Measurements from ENCODE around the gene NTRK2.

NTRK2 gene

DNA sequence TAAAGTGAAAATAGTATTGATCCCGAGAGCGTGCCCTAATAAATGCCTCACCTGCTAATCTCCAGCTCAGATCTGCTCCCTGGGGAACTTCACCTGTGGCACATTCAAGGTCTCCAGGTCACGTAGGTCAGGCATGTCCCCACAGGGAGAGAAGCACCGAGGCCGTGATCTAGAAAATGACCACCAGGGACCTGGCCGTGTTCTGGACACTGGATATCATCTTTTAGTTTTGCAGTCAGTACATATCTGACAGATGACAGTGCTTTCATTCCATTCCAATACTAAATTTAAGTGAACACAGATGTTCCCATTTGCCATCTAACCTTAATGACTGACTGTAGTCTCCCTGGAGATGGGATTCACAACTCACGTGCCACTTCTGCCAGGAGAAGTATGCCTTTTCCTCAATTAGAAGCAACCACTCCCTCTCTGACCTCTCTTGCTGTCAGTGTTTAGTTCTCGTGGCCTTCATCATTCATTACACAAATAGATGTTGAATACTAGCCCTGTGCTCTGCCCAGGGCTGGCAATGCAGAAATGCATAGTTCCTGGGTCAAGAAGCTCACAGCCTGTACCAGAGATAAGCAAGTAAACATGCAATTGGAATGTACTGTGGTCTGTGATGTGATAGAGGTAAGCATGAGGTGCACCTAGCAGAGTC is 276.5 kb downstream of the NTRK2 start:
- Histone ChIP-seq H3K27me3 (no peaks in the 10 kb centered on the region), H3K9me3 (replicated peaks in 1 of 11) (no peaks in the 10 kb centered on the region), H3K9ac (no peak overlapping the region)

DNA sequence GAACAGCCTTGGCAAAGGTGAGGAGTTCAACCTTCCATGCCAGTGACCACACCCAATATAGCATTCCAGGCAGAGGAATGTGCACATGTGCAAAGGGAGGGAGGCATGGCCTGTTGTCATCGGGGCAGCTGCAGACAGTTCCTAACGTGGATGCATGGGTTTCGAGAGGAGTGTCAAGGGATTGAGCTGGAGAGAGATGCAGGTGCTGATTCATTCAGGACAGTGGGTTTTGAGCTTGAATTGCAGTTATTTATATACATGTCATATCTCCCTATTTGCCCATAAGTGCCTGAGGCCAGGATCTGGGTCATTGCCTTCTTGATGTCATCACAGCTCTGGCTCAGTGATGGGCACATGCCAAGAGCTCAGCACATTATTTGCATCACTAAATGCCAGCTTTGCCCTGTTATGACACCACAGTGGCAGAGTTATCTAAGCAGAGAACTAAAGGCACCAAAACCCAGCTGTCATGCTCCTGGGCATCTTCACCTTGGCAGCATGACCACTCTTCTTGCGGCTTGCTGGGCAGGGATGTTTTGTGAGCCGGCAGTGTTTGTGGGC is 278.0 kb downstream of the NTRK2 start:
- no peak overlapping the region for H3K4me2 ChIP-seq

More for the DNA sequence above, 276.5 kb downstream of the NTRK2 start:
- Histone ChIP-seq H3K27ac (no peak overlapping the region), H3K4me2 (no peak overlapping the region), H3K36me3 (no peaks in the 10 kb centered on the region), H3K4me1 (0 out of 20 replicates have a peak, but pooled peaks cover 0 to 5% (median 0%) of the 10 kb centered on the region in 10 experiments), H3K4me3 (no peak overlapping the region), H4K20me1 (no peaks in the 10 kb centered on the region; a peak in 1 of 22 replicates)
- no peak for TF ChIP-seq Cebpa-rat (IDR thresholded peaks at IDR 0.05)

DNA sequence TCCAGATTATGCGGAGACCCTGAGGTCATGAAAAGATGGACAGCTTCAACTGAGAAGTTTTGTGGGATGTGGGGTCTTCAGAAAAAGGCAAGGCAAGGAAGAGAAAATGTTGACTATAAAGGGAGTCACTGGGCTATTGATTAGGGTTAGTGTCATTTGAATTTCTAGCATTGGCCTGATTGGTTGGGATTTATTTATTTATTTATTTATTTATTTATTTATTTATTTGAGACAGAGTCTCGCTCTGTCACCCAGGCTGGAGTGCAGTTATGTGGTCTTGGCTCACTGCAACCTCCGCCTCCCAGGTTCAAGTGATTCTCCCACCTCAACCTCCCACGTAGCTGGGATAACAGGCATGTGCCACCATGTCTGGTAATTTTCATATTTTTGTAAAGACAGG is 279.7 kb downstream of the NTRK2 start:
- H3K27ac ChIP-seq: no peak overlapping the region
- no peak overlapping the region for H3K4me3 ChIP-seq
- no peaks in the 10 kb centered on the region for H3K36me3 ChIP-seq
- H3K4me1 ChIP-seq: no peaks in the 10 kb centered on the region
- H3K4me2 ChIP-seq: no peak overlapping the region
- H3K9ac ChIP-seq: no peak overlapping the region
- H3K9me3 ChIP-seq (replicated peaks in 1 of 11): no peaks in the 10 kb centered on the region
- no peaks in the 10 kb centered on the region; a peak in 1 of 22 replicates for H4K20me1 ChIP-seq
- no peaks in the 10 kb centered on the region for H3K27me3 ChIP-seq
- TF ChIP-seq Cebpa-rat (IDR thresholded peaks at IDR 0.05): no peak

More for the DNA sequence above, 278.0 kb downstream of the NTRK2 start:
- no peak for TF ChIP-seq Cebpa-rat (IDR thresholded peaks at IDR 0.05)
- H3K27ac ChIP-seq: no peak overlapping the region
- H3K9me3 ChIP-seq (replicated peaks in 1 of 11): no peaks in the 10 kb centered on the region
- H3K4me3 ChIP-seq: no peak overlapping the region
- H3K27me3 ChIP-seq: no peaks in the 10 kb centered on the region
- H3K9ac ChIP-seq: no peak overlapping the region
- no peaks in the 10 kb centered on the region; a peak in 1 of 22 replicates for H4K20me1 ChIP-seq
- H3K4me1 ChIP-seq: no peaks in the 10 kb centered on the region
- H3K36me3 ChIP-seq: no peaks in the 10 kb centered on the region

DNA sequence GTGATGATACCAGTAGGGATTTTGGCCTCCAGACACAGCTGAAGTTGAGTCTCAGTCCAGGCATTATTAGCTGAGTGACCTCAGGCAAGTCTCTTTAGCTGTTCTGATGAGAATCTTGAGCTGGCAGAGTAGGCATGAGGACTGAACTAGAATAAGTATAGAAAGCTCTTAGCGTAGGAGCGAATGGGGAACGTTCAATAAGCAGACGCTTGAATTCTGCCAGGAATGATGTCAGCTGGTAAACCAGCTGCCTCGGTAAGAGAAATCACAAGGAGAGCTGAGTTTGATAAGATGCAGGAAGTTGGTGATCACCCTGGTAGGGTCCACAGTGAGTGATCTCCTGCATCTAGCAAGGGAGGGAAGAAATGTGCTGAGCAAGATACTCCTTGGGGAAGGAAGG is 280.4 kb downstream of the NTRK2 start:
- Histone ChIP-seq H3K27me3 (no peaks in the 10 kb centered on the region), H3K4me1 (no peaks in the 10 kb centered on the region), H3K36me3 (no peaks in the 10 kb centered on the region), H3K4me2 (no peak overlapping the region), H3K4me3 (no peak overlapping the region), H3K9ac (no peak overlapping the region), H3K27ac (no peak overlapping the region), H3K9me3 (replicated peaks in 1 of 11) (no peaks in the 10 kb centered on the region), H4K20me1 (no peaks in the 10 kb centered on the region; a peak in 1 of 22 replicates)
- no peak for TF ChIP-seq Cebpa-rat (IDR thresholded peaks at IDR 0.05)

DNA sequence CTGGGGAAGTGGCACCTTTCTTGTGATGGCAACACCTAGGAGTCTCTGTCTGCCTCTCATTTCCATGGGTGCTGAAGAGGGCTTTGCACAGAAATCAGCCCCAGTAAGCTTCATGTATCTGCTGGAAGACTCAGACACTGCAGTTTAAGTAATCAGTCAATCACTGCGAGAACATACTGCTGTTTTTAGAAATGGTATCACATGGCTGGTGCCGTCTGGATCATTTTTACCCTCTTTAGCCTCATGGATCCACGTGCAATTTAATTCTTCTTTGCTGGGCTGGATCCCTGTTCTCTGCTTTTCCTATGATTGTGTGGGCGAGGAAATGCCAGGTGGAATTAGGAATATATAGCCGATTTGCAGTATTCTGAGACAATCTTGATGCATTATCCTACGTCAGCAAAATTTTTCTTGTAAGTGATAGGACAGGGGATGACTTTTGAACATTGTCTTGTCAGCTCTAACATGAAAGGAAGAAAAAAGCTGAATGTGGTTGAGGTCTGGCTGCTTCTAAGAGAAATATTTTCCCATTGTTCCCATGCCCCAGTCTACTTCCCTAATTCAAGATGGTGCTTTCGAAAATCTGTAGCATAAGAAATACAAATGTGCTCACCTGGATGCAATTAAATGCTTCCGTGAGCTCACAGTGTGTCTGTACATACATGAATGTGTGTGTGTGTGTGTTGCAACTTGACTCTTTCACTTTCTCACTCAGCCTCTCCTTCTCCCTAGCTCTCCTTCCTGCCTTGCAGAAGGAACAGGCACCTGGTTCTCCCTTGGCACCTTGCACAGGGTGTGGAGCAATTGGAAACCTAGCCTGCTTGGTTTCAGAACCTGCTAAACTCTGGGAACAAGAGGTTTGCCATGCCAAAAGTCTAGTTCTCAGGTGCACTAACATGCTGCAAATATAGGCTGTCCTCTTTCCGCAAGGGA is 281.6 kb downstream of the NTRK2 start:
- Histone ChIP-seq H3K27me3 (no peaks in the 10 kb centered on the region), H3K27ac (no peak overlapping the region), H3K36me3 (no peaks in the 10 kb centered on the region), H4K20me1 (no peaks in the 10 kb centered on the region; a peak in 1 of 22 replicates), H3K4me3 (no peak overlapping the region), H3K9me3 (replicated peaks in 1 of 11) (no peaks in the 10 kb centered on the region), H3K9ac (no peak overlapping the region), H3K4me2 (no peak overlapping the region), H3K4me1 (no peaks in the 10 kb centered on the region)
- TF ChIP-seq Cebpa-rat (IDR thresholded peaks at IDR 0.05): no peak

DNA sequence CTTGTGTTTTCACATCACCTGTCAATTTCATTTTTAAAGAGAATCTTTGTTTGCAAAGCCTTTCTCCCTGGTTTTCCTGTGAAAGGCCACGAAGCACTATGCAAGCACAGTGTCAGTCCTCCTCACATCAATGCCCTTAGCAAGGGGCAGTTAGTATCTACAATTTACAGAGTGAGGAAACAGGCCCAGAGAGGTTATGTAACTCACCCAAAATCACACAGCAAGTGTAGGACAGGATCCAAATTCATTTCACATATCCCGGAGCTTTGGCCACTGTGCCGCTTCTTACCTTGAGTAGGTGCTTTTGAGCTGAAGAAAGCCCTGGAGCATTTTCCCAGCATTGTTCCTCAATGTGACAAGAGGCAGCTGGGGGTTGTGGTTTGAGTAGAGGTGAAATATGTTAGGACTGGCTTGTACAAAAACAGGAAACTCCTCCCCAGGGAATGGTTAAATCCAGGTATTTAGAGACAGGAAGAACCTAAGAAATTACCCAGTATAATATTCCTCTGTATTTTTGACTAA is 283.8 kb downstream of the NTRK2 start:
- no peak overlapping the region for H3K4me2 ChIP-seq
- H4K20me1 ChIP-seq: no peaks in the 10 kb centered on the region
- H3K4me3 ChIP-seq: no peak overlapping the region
- no peak overlapping the region for H3K27ac ChIP-seq
- no peaks in the 10 kb centered on the region for H3K36me3 ChIP-seq
- no peaks in the 10 kb centered on the region for H3K27me3 ChIP-seq
- no peak for TF ChIP-seq Cebpa-rat (IDR thresholded peaks at IDR 0.05)
- H3K9me3 ChIP-seq (replicated peaks in 1 of 11): no peaks in the 10 kb centered on the region
- no peaks in the 10 kb centered on the region for H3K4me1 ChIP-seq
- no peak overlapping the region for H3K9ac ChIP-seq

DNA sequence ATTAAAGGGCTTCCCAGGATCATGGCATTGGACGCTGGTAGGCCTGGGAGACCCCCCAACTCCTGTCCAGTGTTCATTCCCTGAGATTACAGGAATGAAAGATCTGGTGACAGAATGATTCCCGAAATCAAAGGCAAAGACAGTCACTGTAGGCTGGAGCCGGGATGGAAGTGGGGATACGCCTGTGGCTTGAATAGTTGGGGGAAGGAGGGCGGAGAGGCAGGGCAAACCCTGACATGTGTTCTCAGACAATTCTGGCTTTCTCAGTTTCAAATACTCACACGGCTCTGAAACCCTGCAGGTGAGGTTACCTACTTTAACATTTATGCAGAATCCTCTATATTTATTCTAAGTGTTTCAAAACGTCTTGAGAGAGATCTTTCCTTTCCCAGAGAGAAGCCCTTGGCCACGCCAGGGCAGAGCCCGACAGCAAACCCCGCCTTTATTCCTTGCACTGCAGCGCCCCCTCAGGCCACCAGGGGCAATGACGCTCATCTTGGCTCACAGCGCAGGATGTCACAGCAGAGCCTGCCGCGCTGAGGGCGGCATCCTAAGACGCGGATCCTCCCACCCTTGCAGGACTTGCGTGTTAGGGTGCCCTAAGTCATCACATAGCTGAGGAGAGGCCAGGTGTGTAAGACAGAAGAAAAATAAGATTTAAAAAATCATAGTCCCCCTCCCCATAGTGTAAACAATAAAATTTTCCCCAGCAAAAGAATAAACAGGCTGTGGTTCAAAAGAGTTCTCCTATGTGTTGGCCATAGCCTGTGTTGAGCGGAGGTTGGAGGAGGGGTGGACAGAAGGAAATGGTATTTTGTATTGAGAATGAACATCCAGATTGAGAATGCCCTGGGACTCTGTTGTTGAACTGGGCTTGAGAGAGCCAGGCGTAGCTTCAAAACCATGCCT is 284.5 kb downstream of the NTRK2 start:
- no peak overlapping the region for H3K4me2 ChIP-seq
- no peaks in the 10 kb centered on the region for H3K36me3 ChIP-seq
- H3K27me3 ChIP-seq: no peaks in the 10 kb centered on the region
- no peaks in the 10 kb centered on the region for H3K4me1 ChIP-seq
- no peak overlapping the region for H3K9ac ChIP-seq
- H3K4me3 ChIP-seq: no peak overlapping the region
- H3K27ac ChIP-seq: no peak overlapping the region
- no peaks in the 10 kb centered on the region for H4K20me1 ChIP-seq
- no peaks in the 10 kb centered on the region for H3K9me3 ChIP-seq (replicated peaks in 1 of 11)
- no peak for TF ChIP-seq Cebpa-rat (IDR thresholded peaks at IDR 0.05)

DNA sequence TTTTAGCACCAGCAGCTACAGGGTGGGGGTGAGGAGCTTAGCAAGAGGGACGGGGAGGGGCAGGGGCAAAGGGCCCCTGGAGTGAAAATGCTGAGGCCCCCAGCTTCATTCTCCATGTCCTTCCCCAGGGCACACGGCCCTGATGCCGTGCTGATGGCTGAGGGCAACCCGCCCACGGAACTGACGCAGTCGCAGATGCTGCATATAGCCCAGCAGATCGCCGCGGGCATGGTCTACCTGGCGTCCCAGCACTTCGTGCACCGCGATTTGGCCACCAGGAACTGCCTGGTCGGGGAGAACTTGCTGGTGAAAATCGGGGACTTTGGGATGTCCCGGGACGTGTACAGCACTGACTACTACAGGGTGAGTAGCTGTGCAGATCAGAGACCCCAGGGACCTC is 285.6 kb downstream of the NTRK2 start:
- no peaks in the 10 kb centered on the region; a peak in 1 of 22 replicates for H3K9me3 ChIP-seq (replicated peaks in 1 of 11)
- no peak overlapping the region for H3K9ac ChIP-seq
- H3K27ac ChIP-seq: no peak overlapping the region
- no peak overlapping the region for H3K4me3 ChIP-seq
- no peak for TF ChIP-seq Cebpa-rat (IDR thresholded peaks at IDR 0.05)
- H3K4me1 ChIP-seq: no peaks in the 10 kb centered on the region
- H4K20me1 ChIP-seq: no peaks in the 10 kb centered on the region
- H3K27me3 ChIP-seq: no peaks in the 10 kb centered on the region
- no peaks in the 10 kb centered on the region for H3K36me3 ChIP-seq
- H3K4me2 ChIP-seq: no peak overlapping the region

Data from BLaER1 treated with 17β-estradiol and CSF1 and Interleukin-3, amounts not matched to agents 10 nM and 100 nM (cell line).